RPMI8226 (cell line): ENCODE results near the gene LATS2.
A peak's percentile ranks its signal among the peaks of the same experiment; 100 is the strongest.

Source experiments
- DNase-seq: peaks from one replicate; pipeline ENCODE4 v3.0.0-alpha.2; 2015

The LATS2 gene

GRCh38 chr13:21061029-21061763 is at the start of gene LATS2:
TSS of gene LATS2 (minus strand) at chr13:21061586. CDS start at chr13:21046026, 15,560 bp downstream.
- peak; percentile 60 for DNase-seq

- no peak for DNase-seq
Observed at GRCh38 chr13:21109168-21109567, 47.8 kb upstream of the LATS2 start.

- DNase-seq = no peak
Observed at GRCh38 chr13:21106089-21106488, 44.7 kb upstream of the LATS2 start.

GRCh38 chr13:21104199-21105019 is 43.0 kb upstream of the LATS2 start:
- DNase-seq = no peak

GRCh38 chr13:21101865-21102576 is 40.6 kb upstream of the LATS2 start:
- no peak for DNase-seq

- DNase-seq = no peak
Observed at GRCh38 chr13:21100994-21101757, 39.8 kb upstream of the LATS2 start.

GRCh38 chr13:21100211-21100610 is 38.8 kb upstream of the LATS2 start:
- DNase-seq = no peak

GRCh38 chr13:21095311-21095710 is 33.9 kb upstream of the LATS2 start:
- DNase-seq = no peak

GRCh38 chr13:21089830-21090229 is 28.4 kb upstream of the LATS2 start:
- no peak for DNase-seq

GRCh38 chr13:21088534-21088933 is 27.1 kb upstream of the LATS2 start:
- no peak for DNase-seq

- DNase-seq = no peak
Observed at GRCh38 chr13:21086929-21087328, 25.5 kb upstream of the LATS2 start.

- DNase-seq = no peak
Observed at GRCh38 chr13:21081926-21082325, 20.5 kb upstream of the LATS2 start.

- no peak for DNase-seq
Observed at GRCh38 chr13:21080593-21080891, 19.2 kb upstream of the LATS2 start.

GRCh38 chr13:21079761-21080592 is 18.6 kb upstream of the LATS2 start:
- DNase-seq = no peak

GRCh38 chr13:21079221-21079620 is 17.8 kb upstream of the LATS2 start:
- DNase-seq = no peak

- DNase-seq = no peak
Observed at GRCh38 chr13:21078501-21078900, 17.1 kb upstream of the LATS2 start.

- DNase-seq = no peak
Observed at GRCh38 chr13:21077788-21078353, 16.5 kb upstream of the LATS2 start.

GRCh38 chr13:21077076-21077787 is 15.8 kb upstream of the LATS2 start:
- no peak for DNase-seq

GRCh38 chr13:21076253-21076652 is 14.9 kb upstream of the LATS2 start:
- DNase-seq = no peak

- DNase-seq = no peak
Observed at GRCh38 chr13:21075379-21076249, 14.2 kb upstream of the LATS2 start.
